Heart left ventricle (tissue), 13 donors: Measurements from ENCODE around the gene GMPPA.

Source experiments
- CTCF ChIP-seq, 12 donors: fragments of 200-600 bp; sonication (generic) in 4 of 12; IDR thresholded peaks; one replicate each; pipeline versions ENCODE4 v1.5.0 to v1.8.0; 2018 to 2022; ENCODE audit warnings: antibody characterized with exemption in 12 of 12, mild to moderate bottlenecking in 5 of 12
- POLR2A ChIP-seq, 2 donors: fragments of 450-650 bp; IDR thresholded peaks; one replicate each; pipeline ENCODE4 v1.6.1; 2017; ENCODE audit warnings: antibody characterized with exemption in 2 of 2, mild to moderate bottlenecking in 2 of 2, moderate library complexity in 2 of 2
- donor health status: ischemic (EF 13 %, LVEDD 7.1; RV severe dilation, severe dysfunction).
- donor health status: DM: no; HTN: yes; CAD: no.
- donor health status: DM: no; HTN: no; CAD: no.
- donor health status: ischemic (EF 25% LVEDD 6.9; RV normal size, moderate dysfunction).
- donor health status: ischemic (EF 25% LVEDD 5.7; RV mildly dilated, moderate dysfunction).
- donor health status: ischemic (EF 35%, LVEDD 5.7; RV mildly dilated, moderate dysfunction).
- donor health status: nonischemic (EF 11% LVEDD 7.7; RV severe dilation, severe dysfunction).
- donor health status: DM: yes; HTN: yes; CAD: no.
- donor health status: PGD.
- donor health status: ischemic (EF 29% LVEDD 5.4; RV normal size, mild dysfunction).
- donor health status: nonischemic (EF 23%, LVEDD 6.1; RV moderate dilation, normal function).

- TF ChIP-seq CTCF (IDR thresholded peaks at IDR 0.05) (no peak), POLR2A (IDR thresholded peaks at IDR 0.05) (no peak)
Measured at GRCh38 chr2:219451661-219452360, 46.9 kb upstream of the GMPPA start.
